ENCODE results near the gene PRPF8.

GRCh38 chr17:1724869-1725641 lies 40.4 kb upstream of the PRPF8 start:
- TF ChIP-seq EZH2phosphoT487 (IDR thresholded peaks at IDR 0.05; ENCODE audit: low read length): no peak
- TF ChIP-seq CTCF (IDR thresholded peaks at IDR 0.05; ENCODE audit: low read length): no peak
- TF ChIP-seq EZH2 (optimal IDR thresholded peaks at IDR 0.05; ENCODE audit: low read depth, low read length): no peak

Data from MM.1S (cell line).